OCI-LY7 (cell line): ENCODE measurements around the gene TCAP. TPM values are rescaled to one million over a fixed set of nuclear protein-coding genes. Genes with fewer than 3 reads are reported as not detected.

Experiments
- BruUV-seq: library from RNA; stranded (reverse); fragments of 400-500 nt; replicated peaks from 2 replicates; lab custom pipeline; 2021; lab: Mats Ljungman, UMichigan
- CTCF ChIA-PET: fragments of 300-600 bp; sonication (Branson Sonifier 250); formaldehyde crosslinking; loops from one replicate; lab custom pipeline; 2022; ENCODE audit warnings: antibody characterized with exemption; ENCODE audit not compliant: unreplicated experiment; lab: Charles Lee
- POLR2A ChIA-PET: fragments of 300-600 bp; sonication (Branson Sonifier 250); formaldehyde crosslinking; loops from one replicate; lab custom pipeline; 2022; ENCODE audit warnings: antibody characterized with exemption; lab: Charles Lee
- DNase-seq: peaks from one replicate; pipeline ENCODE4 v3.0.0-alpha.2; 2015; ENCODE audit warnings: low spot score
- H2AFZ ChIP-seq: fragments of 200-600 bp; sonication (generic), shearing (Covaris generic); 2 replicates; pipeline ENCODE4 v1.6.1; 2014; ENCODE audit warnings: mild to moderate bottlenecking, antibody characterized with exemption, low read length, moderate library complexity
- H3K27ac ChIP-seq: fragments of 200-600 bp; sonication (generic); 2 replicates; pipeline ENCODE4 v1.5.1; 2014; ENCODE audit warnings: mixed run types, low read depth, mild to moderate bottlenecking, moderate library complexity, low read length, inconsistent platforms; ENCODE audit not compliant: poor library complexity, severe bottlenecking
- H3K36me3 ChIP-seq: fragments of 200-600 bp; sonication (generic); 2 replicates; pipeline ENCODE4 v1.6.1; 2014; ENCODE audit warnings: mild to moderate bottlenecking, antibody characterized with exemption, low read length, moderate library complexity, mixed read lengths; ENCODE audit not compliant: insufficient read depth
- H3K4me1 ChIP-seq: fragments of 200-600 bp; sonication (generic); 2 replicates; pipeline ENCODE4 v1.5.1; 2014; ENCODE audit warnings: mild to moderate bottlenecking, low read length; ENCODE audit not compliant: insufficient read depth, poor library complexity, severe bottlenecking
- H3K4me2 ChIP-seq: fragments of 200-600 bp; sonication (generic); 2 replicates; pipeline ENCODE4 v1.6.1; 2014; ENCODE audit warnings: mild to moderate bottlenecking, low read length
- H3K4me3 ChIP-seq: fragments of 200-600 bp; sonication (generic); 2 replicates; pipeline ENCODE4 v1.5.1; 2014; ENCODE audit warnings: mild to moderate bottlenecking, low read depth, low read length; ENCODE audit not compliant: poor library complexity, severe bottlenecking
- H3K79me2 ChIP-seq: fragments of 200-600 bp; sonication (generic); 2 replicates; pipeline ENCODE4 v1.6.1; 2016; ENCODE audit warnings: low read depth, mild to moderate bottlenecking, low read length, moderate library complexity, mixed read lengths; ENCODE audit not compliant: insufficient read depth
- H3K9me2 ChIP-seq: fragments of 200-600 bp; sonication (generic); 2 replicates; pipeline ENCODE4 v1.6.1; 2016; ENCODE audit warnings: mild to moderate bottlenecking, low read length, mixed read lengths; ENCODE audit not compliant: insufficient read depth
- H3K9me3 ChIP-seq: fragments of 200-600 bp; sonication (generic); 2 replicates; pipeline ENCODE4 v1.6.1; 2014; ENCODE audit warnings: mild to moderate bottlenecking, mixed run types, low read length, mixed read lengths
- H4K20me1 ChIP-seq: fragments of 200-600 bp; sonication (generic); 2 replicates; pipeline ENCODE4 v1.6.1; 2014; ENCODE audit warnings: mild to moderate bottlenecking, antibody characterized with exemption, low read length, moderate library complexity, mixed read lengths; ENCODE audit not compliant: insufficient read depth
- EZH2phosphoT487 ChIP-seq: fragments of 200-600 bp; sonication (generic); IDR thresholded peaks from 2 replicates; pipeline ENCODE4 v1.6.1; 2018; ENCODE audit warnings: low read depth, borderline replicate concordance, mild to moderate bottlenecking, mixed run types, antibody characterized with exemption, low read length, moderate library complexity, mixed read lengths
- intact Hi-C: fragments of 100-400 bp; cut with micrococcal nuclease; formaldehyde crosslinking; loops from one replicate; pipeline ENCODE4 v1.10.0; 2022; ENCODE audit not compliant: unreplicated experiment
- total RNA-seq, 2 experiments: library from RNA; depleted of rRNA in 1 of 2; stranded (reverse); fragments of >200 nt in 1 of 2; shearing (Covaris generic) in 1 of 2; gene quantifications; 2 replicates each; pipeline ENCODE4 v1.2.3, GENCODE V29; 2014 to 2022
- TF ChIP-seq, protein P1 (sequence below): fragments of 200-600 bp; sonication (generic); conservative IDR thresholded peaks from 2 replicates; pipeline ENCODE4 v1.5.1; 2014; ENCODE audit warnings: mild to moderate bottlenecking, antibody characterized with exemption, low read length, moderate library complexity, mixed read lengths

TCAP gene
- total RNA-seq, 2 experiments from 2014 or later: 1.5 to 2.7 TPM

- intact Hi-C loops: no loop called here
- no peak for TF ChIP-seq EZH2phosphoT487
- TF ChIP-seq, protein P1, sequence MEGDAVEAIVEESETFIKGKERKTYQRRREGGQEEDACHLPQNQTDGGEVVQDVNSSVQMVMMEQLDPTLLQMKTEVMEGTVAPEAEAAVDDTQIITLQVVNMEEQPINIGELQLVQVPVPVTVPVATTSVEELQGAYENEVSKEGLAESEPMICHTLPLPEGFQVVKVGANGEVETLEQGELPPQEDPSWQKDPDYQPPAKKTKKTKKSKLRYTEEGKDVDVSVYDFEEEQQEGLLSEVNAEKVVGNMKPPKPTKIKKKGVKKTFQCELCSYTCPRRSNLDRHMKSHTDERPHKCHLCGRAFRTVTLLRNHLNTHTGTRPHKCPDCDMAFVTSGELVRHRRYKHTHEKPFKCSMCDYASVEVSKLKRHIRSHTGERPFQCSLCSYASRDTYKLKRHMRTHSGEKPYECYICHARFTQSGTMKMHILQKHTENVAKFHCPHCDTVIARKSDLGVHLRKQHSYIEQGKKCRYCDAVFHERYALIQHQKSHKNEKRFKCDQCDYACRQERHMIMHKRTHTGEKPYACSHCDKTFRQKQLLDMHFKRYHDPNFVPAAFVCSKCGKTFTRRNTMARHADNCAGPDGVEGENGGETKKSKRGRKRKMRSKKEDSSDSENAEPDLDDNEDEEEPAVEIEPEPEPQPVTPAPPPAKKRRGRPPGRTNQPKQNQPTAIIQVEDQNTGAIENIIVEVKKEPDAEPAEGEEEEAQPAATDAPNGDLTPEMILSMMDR: no peak
- Histone ChIP-seq H4K20me1 (peaks cover 8% of the 10 kb centered on the region; the same call in 1 of the 2 replicates), H3K27ac (no peak overlapping the region), H3K79me2 (peaks cover 20% of the 10 kb centered on the region), H3K4me2 (no peak overlapping the region), H3K4me3 (no peak overlapping the region), H3K36me3 (peaks cover under 1% of the 10 kb centered on the region; the same call in 1 of the 2 replicates), H3K9me2 (no peaks in the 10 kb centered on the region), H2AFZ (no peak overlapping the region), H3K4me1 (peaks cover 21% of the 10 kb centered on the region), H3K9me3 (no peaks in the 10 kb centered on the region)
- no peak for DNase-seq
- CTCF ChIA-PET: no interaction called here
- BruUV-seq: no TSS peak
- POLR2A ChIA-PET: no interaction called here
Measured at GRCh38 chr17:39641097-39641496, 24.1 kb upstream of the TCAP start.

DNA sequence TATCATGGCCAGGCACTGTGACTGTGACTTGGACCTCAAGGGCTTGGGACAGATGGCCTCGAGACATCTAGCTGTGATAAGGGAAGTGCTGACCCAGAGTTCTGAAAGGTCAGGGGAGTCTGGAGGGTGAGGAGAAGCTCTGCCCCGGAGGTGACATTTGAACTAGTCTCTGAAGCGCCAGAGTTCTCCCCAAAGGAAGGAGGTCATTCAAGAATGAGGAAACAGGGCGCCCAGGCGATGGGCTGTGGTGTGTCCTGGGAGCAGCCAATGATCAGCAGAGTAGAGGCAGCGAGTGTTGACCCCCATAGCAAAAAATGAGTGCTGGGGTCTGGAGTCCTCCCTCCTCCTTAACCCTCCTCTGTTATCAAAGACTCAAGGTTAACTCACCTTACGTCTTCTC, 23.3 kb upstream of the TCAP start:
- no peak for DNase-seq
- H4K20me1 ChIP-seq: peaks cover 8% of the 10 kb centered on the region; the same call in 1 of the 2 replicates
- H3K4me2 ChIP-seq: no peak overlapping the region
- peaks cover 16% of the 10 kb centered on the region for H3K4me1 ChIP-seq
- no TSS peak for BruUV-seq
- TF ChIP-seq, protein P1: no peak
- TF ChIP-seq EZH2phosphoT487: no peak
- no peak overlapping the region for H3K27ac ChIP-seq
- no peak overlapping the region for H2AFZ ChIP-seq
- H3K9me3 ChIP-seq: no peaks in the 10 kb centered on the region
- H3K36me3 ChIP-seq: peaks cover 5% of the 10 kb centered on the region; the same call in 1 of the 2 replicates
- peaks cover 20% of the 10 kb centered on the region for H3K79me2 ChIP-seq
- POLR2A ChIA-PET: no interaction called here
- intact Hi-C loops: no loop called here
- H3K4me3 ChIP-seq: no peak overlapping the region
- no peaks in the 10 kb centered on the region for H3K9me2 ChIP-seq
- CTCF ChIA-PET: no interaction called here

DNA sequence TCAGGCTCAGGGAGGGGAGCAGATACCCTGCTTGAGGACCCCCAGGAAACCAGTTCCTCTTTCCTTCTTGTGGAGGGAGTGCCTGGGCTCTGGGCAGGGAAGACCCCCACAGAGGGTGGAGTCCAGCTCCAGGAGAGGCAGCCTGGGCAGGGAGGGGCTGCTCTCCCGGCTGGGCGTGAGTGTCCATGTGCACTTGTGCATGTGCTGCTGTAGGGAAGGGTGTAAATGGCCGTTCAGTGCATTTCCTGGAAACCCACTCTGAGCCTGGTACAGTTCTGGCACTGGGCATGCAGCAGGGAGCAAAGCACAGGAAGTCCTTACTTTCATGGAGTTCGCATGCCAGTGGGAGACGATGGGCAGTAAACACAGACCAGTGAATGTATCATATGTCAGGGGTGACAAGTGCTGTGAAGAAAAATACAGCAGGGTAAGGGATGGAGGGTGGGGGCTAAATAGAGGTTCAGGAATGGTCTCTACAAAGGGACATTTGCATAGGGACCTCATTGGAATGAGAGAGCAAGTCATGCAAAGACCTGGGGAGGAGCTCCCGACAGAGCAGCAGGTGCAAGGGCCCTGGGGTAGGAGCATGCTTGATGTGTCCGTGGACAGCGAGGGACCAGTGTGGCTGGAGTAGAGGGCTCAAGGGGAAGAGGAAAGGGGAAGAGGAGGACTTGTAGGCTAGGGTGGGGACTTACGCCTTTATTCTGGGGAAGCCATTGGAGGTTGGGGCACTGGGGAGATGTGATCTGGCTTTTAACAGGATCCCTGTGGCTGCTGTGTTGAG, 22.7 kb upstream of the TCAP start:
- Histone ChIP-seq H3K27ac (no peak overlapping the region), H3K4me3 (no peak overlapping the region), H2AFZ (no peak overlapping the region), H3K4me1 (peaks cover 16% of the 10 kb centered on the region), H3K4me2 (no peak overlapping the region), H4K20me1 (peaks cover 8% of the 10 kb centered on the region; the same call in 1 of the 2 replicates), H3K79me2 (peaks cover 19% of the 10 kb centered on the region), H3K9me2 (no peaks in the 10 kb centered on the region), H3K9me3 (no peaks in the 10 kb centered on the region), H3K36me3 (peaks cover 5% of the 10 kb centered on the region; the same call in 1 of the 2 replicates)
- BruUV-seq: no TSS peak
- no peak for DNase-seq
- TF ChIP-seq EZH2phosphoT487: no peak
- TF ChIP-seq, protein P1: no peak
- ChIA-PET POLR2A (no interaction called here), CTCF (no interaction called here)
- intact Hi-C loops: no loop called here
